ENCODE results near the gene OR2T4. TPM values are rescaled to one million over a fixed set of nuclear protein-coding genes. Genes with fewer than 3 reads are reported as not detected.

The OR2T4 gene
- total RNA-seq, 1 experiment from 2014 or later = not detected

- DNase-seq (ENCODE audit: low spot score) = no peak
These were observed 19.4 kb downstream of the OR2T4 start for GRCh38 chr1:248380854-248381253.

GRCh38 chr1:248388426-248388825 is 27.0 kb downstream of the OR2T4 start:
- ChIA-PET CTCF (no interaction called here), POLR2A (no interaction called here)
- ATAC-seq = no peak
- DNase-seq (ENCODE audit: low spot score) = no peak
- H3K9me3 Mint-ChIP-seq = peaks cover 80% of the 10 kb centered on the region
- peaks cover 7% of the 10 kb centered on the region for H3K27me3 Mint-ChIP-seq (ENCODE audit: low read depth)
- no peaks in the 10 kb centered on the region for H3K4me1 Mint-ChIP-seq
- no peak for TF ChIP-seq GABPB1 (CRISPR knock-in tag; IDR thresholded peaks at IDR 0.05)
- H3K36me3 Mint-ChIP-seq = peaks cover 81% of the 10 kb centered on the region
- no peak overlapping the region for H3K4me3 Mint-ChIP-seq
- H3K27ac Mint-ChIP-seq = no peak overlapping the region

More at GRCh38 chr1:248380854-248381253, 19.4 kb downstream of the OR2T4 start:
- no peak for TF ChIP-seq MXD4 (CRISPR knock-in tag; IDR thresholded peaks at IDR 0.05; ENCODE audit: borderline replicate concordance)
- no peak for TF ChIP-seq MLX (CRISPR knock-in tag; IDR thresholded peaks at IDR 0.05)
- TF ChIP-seq ZNF423 (CRISPR knock-in tag; IDR thresholded peaks at IDR 0.05) = no peak
- no peak for TF ChIP-seq IRF1 (CRISPR knock-in tag; IDR thresholded peaks at IDR 0.05)
- TF ChIP-seq ZNF396 (CRISPR knock-in tag; IDR thresholded peaks at IDR 0.05; ENCODE audit: borderline replicate concordance) = no peak
- TF ChIP-seq NFYB (CRISPR knock-in tag; conservative IDR thresholded peaks at IDR 0.05; ENCODE audit: low read depth) = no peak
- TF ChIP-seq CREM (CRISPR knock-in tag; IDR thresholded peaks at IDR 0.05) = no peak
- Mint-ChIP-seq H3K27ac (no peak overlapping the region), H3K9me3 (peaks cover 64% of the 10 kb centered on the region), H3K4me1 (no peaks in the 10 kb centered on the region), H3K4me3 (no peak overlapping the region), H3K36me3 (peaks cover 56% of the 10 kb centered on the region), H3K27me3 (ENCODE audit: low read depth) (peaks cover 3% of the 10 kb centered on the region)
- ATAC-seq = no peak
- CTCF ChIA-PET = no interaction called here
- POLR2A ChIA-PET = no interaction called here

GRCh38 chr1:248393050-248393449 is 31.6 kb downstream of the OR2T4 start:
- no peak for TF ChIP-seq EMX1 (CRISPR knock-in tag; IDR thresholded peaks at IDR 0.05)
- Mint-ChIP-seq H3K27me3 (ENCODE audit: low read depth) (peaks cover 12% of the 10 kb centered on the region), H3K4me1 (no peaks in the 10 kb centered on the region), H3K4me3 (no peak overlapping the region), H3K27ac (no peak overlapping the region), H3K9me3 (peaks cover 95% of the 10 kb centered on the region), H3K36me3 (peaks cover 90% of the 10 kb centered on the region)
- ATAC-seq = no peak
- ChIA-PET POLR2A (no interaction called here), CTCF (no interaction called here)
- no peak for DNase-seq (ENCODE audit: low spot score)

- H3K9me3 Mint-ChIP-seq = peaks cover 85% of the 10 kb centered on the region
- ATAC-seq = no peak
These were observed 41.3 kb downstream of the OR2T4 start, which contains the start of gene OR2T1 for GRCh38 chr1:248402748-248403147. TSS of gene OR2T1 (plus strand) at chr1:248403048. CDS start at chr1:248406148, 3,100 bp downstream.

More at GRCh38 chr1:248402748-248403147, 41.3 kb downstream of the OR2T4 start, which contains the start of gene OR2T1:
- Mint-ChIP-seq H3K27me3 (ENCODE audit: low read depth) (peaks cover 7% of the 10 kb centered on the region), H3K27ac (no peak within 1 kb of the TSS), H3K4me3 (no peak within 1 kb of the TSS), H3K36me3 (peaks cover 61% of the 10 kb centered on the region), H3K4me1 (no peaks in the 10 kb centered on the region)
- no peak for DNase-seq (ENCODE audit: low spot score)
- CTCF ChIA-PET = no interaction called here
- TF ChIP-seq EMX1 (CRISPR knock-in tag; IDR thresholded peaks at IDR 0.05) (no peak), HMGXB4 (CRISPR knock-in tag; IDR thresholded peaks at IDR 0.05) (no peak), E2F4 (CRISPR knock-in tag; IDR thresholded peaks at IDR 0.05; ENCODE audit: borderline replicate concordance, low read depth) (no peak), SP1 (CRISPR knock-in tag; conservative IDR thresholded peaks at IDR 0.05) (no peak), ZNF219 (CRISPR knock-in tag; IDR thresholded peaks at IDR 0.05; ENCODE audit: borderline replicate concordance) (no peak), FOXP1 (CRISPR knock-in tag; IDR thresholded peaks at IDR 0.05; ENCODE audit: borderline replicate concordance) (no peak), FOXK1 (CRISPR knock-in tag; IDR thresholded peaks at IDR 0.05) (no peak), CDX4 (CRISPR knock-in tag; IDR thresholded peaks at IDR 0.05; ENCODE audit: borderline replicate concordance) (no peak), ZNF396 (CRISPR knock-in tag; IDR thresholded peaks at IDR 0.05; ENCODE audit: borderline replicate concordance) (no peak), ETV6 (CRISPR knock-in tag; IDR thresholded peaks at IDR 0.05) (no peak), SMAD3 (CRISPR knock-in tag; IDR thresholded peaks at IDR 0.05; ENCODE audit: borderline replicate concordance) (no peak), TCF7 (CRISPR knock-in tag; IDR thresholded peaks at IDR 0.05; ENCODE audit: low read depth) (no peak), IRF2 (CRISPR knock-in tag; IDR thresholded peaks at IDR 0.05; ENCODE audit: borderline replicate concordance, low read depth) (no peak)
- POLR2A ChIA-PET = no interaction called here
